ENCODE results near the gene MYH9.
A peak's percentile ranks its signal among the peaks of the same experiment; 100 is the strongest.

Gene MYH9

GRCh38 chr22:36385491-36386350 is 2.0 kb downstream of the MYH9 start:
- DNase-seq: peak; percentile 60

GRCh38 chr22:36384766-36385481 is 2.8 kb downstream of the MYH9 start:
- DNase-seq: peak; percentile 36

- peak; percentile 50 for DNase-seq
These were observed 4.6 kb downstream of the MYH9 start for GRCh38 chr22:36383110-36383581.

GRCh38 chr22:36381513-36382128 is 6.1 kb downstream of the MYH9 start:
- no peak for DNase-seq

- DNase-seq: peak; percentile 42
These were observed 8.0 kb downstream of the MYH9 start for GRCh38 chr22:36379593-36380361.

- no peak for DNase-seq
These were observed 8.9 kb downstream of the MYH9 start for GRCh38 chr22:36378869-36379217.

GRCh38 chr22:36378080-36378868 is 9.5 kb downstream of the MYH9 start:
- DNase-seq: no peak

- peak; percentile 43 for DNase-seq
These were observed 10.6 kb downstream of the MYH9 start for GRCh38 chr22:36377022-36377631.

GRCh38 chr22:36376265-36376664 is 11.5 kb downstream of the MYH9 start:
- no peak for DNase-seq

GRCh38 chr22:36375071-36375980 is 12.4 kb downstream of the MYH9 start:
- DNase-seq: no peak

GRCh38 chr22:36374603-36375024 is 13.2 kb downstream of the MYH9 start:
- no peak for DNase-seq

- no peak for DNase-seq
These were observed 14.5 kb downstream of the MYH9 start for GRCh38 chr22:36373258-36373579.

- DNase-seq: no peak
These were observed 15.8 kb downstream of the MYH9 start for GRCh38 chr22:36371920-36372319.

GRCh38 chr22:36369922-36370791 is 17.6 kb downstream of the MYH9 start:
- DNase-seq: no peak

GRCh38 chr22:36369004-36369921 is 18.5 kb downstream of the MYH9 start:
- DNase-seq: no peak

GRCh38 chr22:36368359-36368983 is 19.3 kb downstream of the MYH9 start:
- DNase-seq: no peak

- DNase-seq: no peak
These were observed 20.3 kb downstream of the MYH9 start for GRCh38 chr22:36367479-36367878.

GRCh38 chr22:36367066-36367465 is 20.7 kb downstream of the MYH9 start:
- DNase-seq: no peak

All from T-helper 9 cell (primary cell).